HepG2 (cell line): ENCODE data around the gene TCF19. TPM values are rescaled to one million over a fixed set of nuclear protein-coding genes. Genes with fewer than 3 reads are reported as not detected.

Experiments used
- ATAC-seq: fragments of 200-7000 bp; cut with Tn5 transposase; 3 replicates; pipeline ENCODE4 v1.9.1; 2020; ENCODE audit warnings: mild to moderate bottlenecking, moderate library complexity
- BruUV-seq: library from RNA; stranded (reverse); fragments of 400-500 nt; replicated peaks from 2 replicates; lab custom pipeline; 2021; lab: Mats Ljungman, UMichigan
- CTCF ChIA-PET: fragments of 300-600 bp; formaldehyde crosslinking; extraction: SDS; loops from one replicate; lab custom pipeline; 2021; ENCODE audit warnings: low total read pairs, inconsistent platforms, low intra/inter-chr PET ratio; lab: Yijun Ruan, JAX
- POLR2A ChIA-PET: fragments of 350-600 bp; sonication (Branson Sonifier 250); formaldehyde crosslinking; loops from one replicate; lab custom pipeline; 2020; ENCODE audit warnings: antibody characterized with exemption, inconsistent platforms; lab: Yijun Ruan, JAX
- DNase-seq: peaks from one replicate; pipeline ENCODE4 v3.0.0-alpha.2; 2015; ENCODE audit warnings: low spot score
- FAIRE-seq: peaks from 3 replicates; lab custom pipeline; 2011; peaks lifted over from hg19 to GRCh38; lab: Jason Lieb, UNC
- H2AFZ ChIP-seq: one replicate; pipeline ENCODE4 v1.6.1; 2011; ENCODE audit warnings: low read length, inconsistent platforms
- H3K27ac ChIP-seq: fragments of 300-600 bp; 3 replicates; pipeline ENCODE4 v1.8.0; 2011; ENCODE audit warnings: mixed run types, mild to moderate bottlenecking, mixed read lengths, low read length, inconsistent platforms; ENCODE audit not compliant: insufficient read depth; ENCODE audit errors: extremely low read length
- H3K27me3 ChIP-seq, 2 experiments: fragments of 200-600 bp in 1 of 2; 2 replicates in 1 of 2; 3 replicates in 1 of 2; pipeline versions ENCODE4 v1.6.0 to v1.8.0; 2011; ENCODE audit warnings: low read length in 2 of 2, mild to moderate bottlenecking in 2 of 2, moderate library complexity in 2 of 2, inconsistent platforms in 1 of 2; ENCODE audit not compliant: insufficient read depth in 2 of 2, control insufficient read depth in 1 of 2
- H3K36me3 ChIP-seq, 2 experiments: fragments of 200-600 bp in 1 of 2; replicated peaks in 1 of 2; 2 replicates in 1 of 2; 3 replicates in 1 of 2; pipeline versions ENCODE4 v1.5.1 to v1.8.0; 2011; ENCODE audit warnings: low read length in 2 of 2, inconsistent platforms in 1 of 2; ENCODE audit not compliant: insufficient read depth in 2 of 2, control insufficient read depth in 1 of 2
- H3K4me1 ChIP-seq: 2 replicates; pipeline ENCODE4 v1.5.1; 2012; ENCODE audit warnings: low read length, inconsistent platforms; ENCODE audit not compliant: insufficient read depth
- H3K4me2 ChIP-seq: 2 replicates; pipeline ENCODE4 v1.6.0; 2011; ENCODE audit warnings: low read depth, low read length, inconsistent platforms
- H3K4me3 ChIP-seq, 3 experiments: fragments of 200-600 bp in 1 of 3; sonication (generic), shearing (Covaris generic) in 1 of 3; replicated peaks in 1 of 3; 2 replicates each; pipeline ENCODE4 v1.5.1; 2011 to 2016; ENCODE audit warnings: low read length in 3 of 3, inconsistent platforms in 2 of 3, low read depth in 2 of 3, mild to moderate bottlenecking in 2 of 3, control low read depth in 1 of 3, mixed read lengths in 1 of 3; ENCODE audit not compliant: insufficient read depth in 1 of 3
- H3K79me2 ChIP-seq: one replicate; pipeline ENCODE4 v1.6.1; 2011; ENCODE audit warnings: low read length, inconsistent platforms; ENCODE audit not compliant: insufficient read depth
- H3K9ac ChIP-seq: 2 replicates; pipeline ENCODE4 v1.6.0; 2011; ENCODE audit warnings: mild to moderate bottlenecking, low read depth, low read length, inconsistent platforms; ENCODE audit not compliant: insufficient read depth
- H3K9me3 ChIP-seq: 2 replicates; pipeline ENCODE4 v1.5.1; 2012; ENCODE audit warnings: mild to moderate bottlenecking, low read length
- H4K20me1 ChIP-seq: 2 replicates; pipeline ENCODE4 v1.6.0; 2011; ENCODE audit warnings: inconsistent platforms, mild to moderate bottlenecking, low read length, moderate library complexity; ENCODE audit not compliant: insufficient read depth
- NFE2 ChIP-seq: sonication (generic); formaldehyde crosslinking; IDR thresholded peaks from 2 replicates; pipeline ENCODE4 v1.4.0; 2020; ENCODE audit warnings: missing genetic modification reagents
- ZBTB7A ChIP-seq: sonication (generic); formaldehyde crosslinking; IDR thresholded peaks from 2 replicates; pipeline ENCODE4 v1.8.0; 2022; ENCODE audit warnings: mild to moderate bottlenecking, missing genetic modification reagents
- ZFP41 ChIP-seq: sonication (generic); formaldehyde crosslinking; IDR thresholded peaks from 2 replicates; pipeline ENCODE4 v1.4.0; 2020; ENCODE audit warnings: mild to moderate bottlenecking, missing genetic modification reagents, borderline replicate concordance
- ZKSCAN1 ChIP-seq: fragments of 150-350 bp; IDR thresholded peaks from 2 replicates; pipeline ENCODE4 v1.6.1; 2014; ENCODE audit warnings: low read length
- ZNF12 ChIP-seq: sonication (generic); formaldehyde crosslinking; IDR thresholded peaks from 2 replicates; pipeline ENCODE4 v1.5.0; 2020; ENCODE audit warnings: missing genetic modification reagents
- ZNF773 ChIP-seq: sonication (generic); formaldehyde crosslinking; IDR thresholded peaks from 2 replicates; pipeline ENCODE4 v1.4.0; 2020; ENCODE audit warnings: missing genetic modification reagents, borderline replicate concordance
- WGBS: methylation state at CpG from one replicate; pipeline ENCODE4 v1.1.6; 2017; ENCODE audit warnings: low lambda C conversion rate; 5-methylcytosine and 5-hydroxymethylcytosine counted together
- in situ Hi-C: cut with HindIII; loops from 2 replicates; pipeline ENCODE4 v1.10.0; 2017; ENCODE audit warnings: low pct_unique_long_range_greater_than_20kb; ENCODE audit not compliant: extremely low pct_ligation_motif_present
- intact Hi-C: fragments of 100-400 bp; cut with micrococcal nuclease; formaldehyde crosslinking; loops from one replicate; pipeline ENCODE4 v1.10.0; 2022; ENCODE audit not compliant: unreplicated experiment
- polyA plus RNA-seq, 8 experiments: library from polyadenylated mRNA; depleted of rRNA in 3 of 8; stranded (reverse) in 7 of 8; unstranded in 1 of 8; fragments of >200 nt; fragmentation: Illumina TruSeq in 4 of 8; extraction: Trizol in 4 of 8; gene quantifications; 2 replicates each; pipeline versions ENCODE4 v1.2.1 to v1.2.3, GENCODE V29; 2011 to 2016; ENCODE audit warnings: low read depth in 4 of 8, missing spikeins in 1 of 8, mixed read lengths in 1 of 8; ENCODE audit not compliant: insufficient read depth in 1 of 8
- total RNA-seq, 5 experiments: library from RNA; depleted of rRNA; stranded (reverse); fragments of >200 nt; fragmentation: Illumina TruSeq; extraction: Trizol; gene quantifications; 2 replicates each; pipeline ENCODE4 v1.2.3, GENCODE V29; 2016; ENCODE audit warnings: low read depth in 1 of 5

Gene TCF19
- total and polyA plus RNA-seq, 2 of the 13 experiments (the other 11 are each of a cell fraction or from before 2014, with no cell fraction given), result 4.9 to 22.2 TPM

GRCh38 chr6:31170987-31171671, 12.7 kb downstream of the TCF19 start (continued):
- TF ChIP-seq ZFP41 (CRISPR knock-in tag) (no peak), ZNF12 (CRISPR knock-in tag) (no peak), ZKSCAN1 (no peak)

- WGBS, result 88% methylated on average over 15 of the region's 16 CpGs
- TF ChIP-seq ZBTB7A (CRISPR knock-in tag) (no peak), ZNF773 (CRISPR knock-in tag) (no peak), NFE2 (CRISPR knock-in tag) (no peak)
- TF ChIP-seq, all 625 proteins: peak for 0
- no TSS peak for BruUV-seq
- FAIRE-seq, result no peak
- H3K4me1 ChIP-seq, result no peaks in the 10 kb centered on the region
- H3K4me3 ChIP-seq, result no peak overlapping the region
- intact Hi-C loops (no loop called here), in situ Hi-C loops (no loop called here)
- no peaks in the 10 kb centered on the region for H3K9me3 ChIP-seq
- DNase-seq, result no peak
- no peak for ATAC-seq
- H3K79me2 ChIP-seq, result peaks cover 3% of the 10 kb centered on the region
- CTCF ChIA-PET, result no interaction called here
- no peak overlapping the region for H2AFZ ChIP-seq
- no peaks in the 10 kb centered on the region; the same call in 1 of the 2 replicates for H4K20me1 ChIP-seq
- peaks cover 6 to 36% of the 10 kb centered on the region in 2 experiments for H3K36me3 ChIP-seq
- no peak overlapping the region for H3K4me2 ChIP-seq
- no peaks in the 10 kb centered on the region for H3K27me3 ChIP-seq
- POLR2A ChIA-PET, result no interaction called here
- no peak overlapping the region for H3K27ac ChIP-seq
- no peak overlapping the region for H3K9ac ChIP-seq
Measured at GRCh38 chr6:31171931-31172905, 13.8 kb downstream of the TCF19 start.
